ENCODE results near the gene HSD17B10.
"Not testable (repeated sequence)": the region's sequence is repeated elsewhere in the genome, so short reads cannot be mapped to it uniquely, and the experiment has no call there.

The HSD17B10 gene

GRCh38 chrX:53421125-53421524 is 13.0 kb downstream of the HSD17B10 start:
- no peak for DNase-seq (ENCODE audit: extremely low read depth, low read depth)
- no peak for TF ChIP-seq CTCF (IDR thresholded peaks at IDR 0.05; ENCODE audit: low read depth, low read length)

GRCh38 chrX:53420351-53420750 is 13.8 kb downstream of the HSD17B10 start:
- not testable (repeated sequence) for DNase-seq (ENCODE audit: extremely low read depth, low read depth)

- no peak for TF ChIP-seq CTCF (IDR thresholded peaks at IDR 0.05; ENCODE audit: low read depth, low read length)
- no peak for DNase-seq (ENCODE audit: extremely low read depth, low read depth)
These were observed 21.7 kb downstream of the HSD17B10 start for GRCh38 chrX:53412446-53412845.

- DNase-seq (ENCODE audit: extremely low read depth, low read depth): no peak
- no peak for TF ChIP-seq CTCF (IDR thresholded peaks at IDR 0.05; ENCODE audit: low read depth, low read length)
These were observed 30.6 kb downstream of the HSD17B10 start for GRCh38 chrX:53403535-53403934.

- TF ChIP-seq CTCF (IDR thresholded peaks at IDR 0.05; ENCODE audit: low read depth, low read length): no peak
- no peak for DNase-seq (ENCODE audit: extremely low read depth, low read depth)
These were observed 36.0 kb downstream of the HSD17B10 start for GRCh38 chrX:53398216-53398615.

- DNase-seq (ENCODE audit: extremely low read depth, low read depth): no peak
- no peak for TF ChIP-seq CTCF (IDR thresholded peaks at IDR 0.05; ENCODE audit: low read depth, low read length)
These were observed 38.4 kb downstream of the HSD17B10 start for GRCh38 chrX:53395605-53396298.

- no peak for DNase-seq (ENCODE audit: extremely low read depth, low read depth)
- TF ChIP-seq CTCF (IDR thresholded peaks at IDR 0.05; ENCODE audit: low read depth, low read length): no peak
These were observed 50.6 kb downstream of the HSD17B10 start for GRCh38 chrX:53383376-53384076.

Measured in AG09319 (cell line).